OCI-LY7 (cell line): ENCODE results near the gene AOAH.

Experiments
- EZH2phosphoT487 ChIP-seq: fragments of 200-600 bp; sonication (generic); IDR thresholded peaks from 2 replicates; pipeline ENCODE4 v1.6.1; 2018; ENCODE audit warnings: low read depth, borderline replicate concordance, mild to moderate bottlenecking, mixed run types, antibody characterized with exemption, low read length, moderate library complexity, mixed read lengths
- TF ChIP-seq, protein P1 (sequence below): fragments of 200-600 bp; sonication (generic); conservative IDR thresholded peaks from 2 replicates; pipeline ENCODE4 v1.5.1; 2014; ENCODE audit warnings: mild to moderate bottlenecking, antibody characterized with exemption, low read length, moderate library complexity, mixed read lengths

DNA sequence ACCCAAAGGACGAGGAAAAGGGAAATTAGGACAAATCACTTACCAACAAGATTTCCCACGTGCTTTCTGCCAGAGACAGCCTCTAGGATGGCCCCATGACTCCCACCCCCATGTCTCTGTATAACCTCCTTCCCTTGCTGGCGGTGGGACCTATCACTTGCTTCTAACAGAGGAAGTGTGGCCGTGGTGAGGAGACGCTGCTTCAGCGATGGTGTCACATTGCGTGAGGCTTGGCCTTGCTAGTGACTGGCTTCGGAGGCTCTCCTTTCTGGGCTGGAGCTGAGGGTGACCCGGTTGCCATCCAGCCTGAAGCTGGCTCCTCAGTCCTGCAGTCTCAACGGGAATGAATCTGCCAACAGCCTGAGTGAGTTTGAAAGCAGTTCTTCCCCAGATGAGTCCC lies 210.9 kb downstream of the AOAH start:
- TF ChIP-seq, protein P1, sequence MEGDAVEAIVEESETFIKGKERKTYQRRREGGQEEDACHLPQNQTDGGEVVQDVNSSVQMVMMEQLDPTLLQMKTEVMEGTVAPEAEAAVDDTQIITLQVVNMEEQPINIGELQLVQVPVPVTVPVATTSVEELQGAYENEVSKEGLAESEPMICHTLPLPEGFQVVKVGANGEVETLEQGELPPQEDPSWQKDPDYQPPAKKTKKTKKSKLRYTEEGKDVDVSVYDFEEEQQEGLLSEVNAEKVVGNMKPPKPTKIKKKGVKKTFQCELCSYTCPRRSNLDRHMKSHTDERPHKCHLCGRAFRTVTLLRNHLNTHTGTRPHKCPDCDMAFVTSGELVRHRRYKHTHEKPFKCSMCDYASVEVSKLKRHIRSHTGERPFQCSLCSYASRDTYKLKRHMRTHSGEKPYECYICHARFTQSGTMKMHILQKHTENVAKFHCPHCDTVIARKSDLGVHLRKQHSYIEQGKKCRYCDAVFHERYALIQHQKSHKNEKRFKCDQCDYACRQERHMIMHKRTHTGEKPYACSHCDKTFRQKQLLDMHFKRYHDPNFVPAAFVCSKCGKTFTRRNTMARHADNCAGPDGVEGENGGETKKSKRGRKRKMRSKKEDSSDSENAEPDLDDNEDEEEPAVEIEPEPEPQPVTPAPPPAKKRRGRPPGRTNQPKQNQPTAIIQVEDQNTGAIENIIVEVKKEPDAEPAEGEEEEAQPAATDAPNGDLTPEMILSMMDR, result no peak
- TF ChIP-seq EZH2phosphoT487, result no peak
